Measurements from ENCODE around the gene IL2RA.

DNA sequence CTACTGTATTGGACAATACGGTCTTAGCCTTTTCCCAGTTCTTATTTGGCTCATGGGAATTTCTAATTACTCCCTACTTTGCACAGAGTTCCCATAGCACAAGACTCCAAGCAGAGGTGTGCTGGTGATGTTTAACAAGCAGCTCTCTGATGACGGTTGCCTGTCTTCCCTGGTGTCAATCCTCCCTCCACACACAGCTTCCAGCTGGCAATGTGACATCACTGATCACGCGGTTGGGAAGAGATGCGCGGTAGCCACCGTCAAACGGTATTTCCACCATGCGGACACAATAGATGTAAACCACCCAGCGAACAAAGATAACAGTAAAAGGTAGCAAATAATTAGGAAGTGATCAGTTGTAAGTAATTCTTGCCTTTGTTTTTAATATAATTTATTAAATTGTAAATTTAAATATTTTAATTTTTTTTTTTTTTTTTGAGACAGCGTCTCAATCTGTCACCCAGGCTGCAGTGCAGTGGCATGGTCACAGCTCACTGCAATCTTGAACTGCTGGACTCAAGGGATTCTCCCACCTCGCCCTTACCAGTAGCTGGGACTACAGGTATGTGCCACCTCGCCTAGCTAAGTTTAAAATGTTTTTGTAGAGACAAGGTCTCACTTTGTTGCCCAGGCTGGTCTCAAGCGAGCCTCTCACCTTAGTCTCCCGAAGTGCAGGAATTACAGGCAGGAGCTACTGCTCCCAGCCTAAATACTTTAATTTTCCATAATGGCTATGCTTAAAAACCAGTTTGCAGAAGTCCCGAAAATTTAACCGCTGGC is 48.6 kb downstream of the IL2RA start:
- TF ChIP-seq CTCF (IDR thresholded peaks at IDR 0.05 in 2 of 3, conservative IDR thresholded peaks at IDR 0.05 in 1 of 3; ENCODE audit: borderline replicate concordance in 1 of 3, insufficient read depth in 1 of 3, low read depth in 2 of 3, low read length in 2 of 3) (no peak), EZH2phosphoT487 (IDR thresholded peaks at IDR 0.05; ENCODE audit: borderline replicate concordance) (no peak), EZH2 (IDR thresholded peaks at IDR 0.05) (no peak), SIN3A (IDR thresholded peaks at IDR 0.05; ENCODE audit: low read depth) (no peak)

All from HCT116 (cell line).